NB4 (cell line): ENCODE measurements around the gene OR52E8.

ENCODE experiments used
- MYC ChIP-seq: IDR thresholded peaks from 2 replicates; pipeline ENCODE4 v1.6.1; 2011; ENCODE audit warnings: low read depth, low read length
- POLR2A ChIP-seq: IDR thresholded peaks from 2 replicates; pipeline ENCODE4 v1.6.1; 2011; ENCODE audit warnings: mild to moderate bottlenecking; ENCODE audit not compliant: insufficient read length; ENCODE audit errors: extremely low read depth
- TF ChIP-seq, protein P1 (sequence below): IDR thresholded peaks from one replicate; pipeline ENCODE4 v1.5.1; 2012; ENCODE audit warnings: low read depth, low read length

GRCh38 chr11:5831196-5831829 lies 26.2 kb downstream of the OR52E8 start:
- TF ChIP-seq, protein P1, sequence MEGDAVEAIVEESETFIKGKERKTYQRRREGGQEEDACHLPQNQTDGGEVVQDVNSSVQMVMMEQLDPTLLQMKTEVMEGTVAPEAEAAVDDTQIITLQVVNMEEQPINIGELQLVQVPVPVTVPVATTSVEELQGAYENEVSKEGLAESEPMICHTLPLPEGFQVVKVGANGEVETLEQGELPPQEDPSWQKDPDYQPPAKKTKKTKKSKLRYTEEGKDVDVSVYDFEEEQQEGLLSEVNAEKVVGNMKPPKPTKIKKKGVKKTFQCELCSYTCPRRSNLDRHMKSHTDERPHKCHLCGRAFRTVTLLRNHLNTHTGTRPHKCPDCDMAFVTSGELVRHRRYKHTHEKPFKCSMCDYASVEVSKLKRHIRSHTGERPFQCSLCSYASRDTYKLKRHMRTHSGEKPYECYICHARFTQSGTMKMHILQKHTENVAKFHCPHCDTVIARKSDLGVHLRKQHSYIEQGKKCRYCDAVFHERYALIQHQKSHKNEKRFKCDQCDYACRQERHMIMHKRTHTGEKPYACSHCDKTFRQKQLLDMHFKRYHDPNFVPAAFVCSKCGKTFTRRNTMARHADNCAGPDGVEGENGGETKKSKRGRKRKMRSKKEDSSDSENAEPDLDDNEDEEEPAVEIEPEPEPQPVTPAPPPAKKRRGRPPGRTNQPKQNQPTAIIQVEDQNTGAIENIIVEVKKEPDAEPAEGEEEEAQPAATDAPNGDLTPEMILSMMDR: no peak
- TF ChIP-seq POLR2A (no peak), MYC (no peak)
